Measurements from ENCODE around the gene WDR1. TPM values are rescaled to one million over a fixed set of nuclear protein-coding genes. Genes with fewer than 3 reads are reported as not detected.

The WDR1 gene
- total and polyA plus RNA-seq, 2 experiments from 2014 or later: 413 to 487 TPM

DNA sequence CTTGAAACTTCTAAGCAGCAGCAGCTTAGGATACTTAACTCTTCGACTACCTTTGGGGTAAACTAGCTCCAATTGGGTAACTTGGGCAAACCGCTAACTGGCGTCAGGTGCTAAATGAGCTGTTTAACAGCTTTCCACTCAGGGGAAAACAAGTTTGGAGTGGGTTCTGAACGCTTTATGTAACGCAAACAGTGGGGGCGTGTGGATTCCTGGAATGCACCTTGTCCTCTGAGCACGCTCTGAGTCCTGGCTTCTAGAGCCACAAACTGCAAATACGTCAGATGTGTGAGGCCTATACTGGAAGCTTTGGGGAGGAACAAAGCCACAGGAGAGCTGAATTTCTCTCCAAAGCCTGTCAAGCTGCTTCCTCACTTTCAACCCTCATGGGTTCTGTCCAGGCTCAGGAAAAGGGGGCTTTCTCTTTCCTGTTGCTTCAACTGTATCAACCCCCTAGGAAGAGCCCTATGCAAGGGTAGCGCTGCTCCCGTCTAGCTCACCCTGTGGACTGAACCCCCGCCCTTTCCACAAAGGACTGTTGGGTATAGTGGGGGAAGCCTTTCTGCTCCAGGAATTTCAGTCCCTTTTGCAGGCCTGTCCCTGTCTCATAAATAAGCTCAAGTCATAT is 4.5 kb upstream of the WDR1 start:
- H4K20me1 ChIP-seq (ENCODE audit: insufficient read depth): no peaks in the 10 kb centered on the region
- in situ Hi-C loops (cut with MboI): no loop called here
- H3K27me3 ChIP-seq (replicated peaks; ENCODE audit: insufficient read depth): no peaks in the 10 kb centered on the region

DNA sequence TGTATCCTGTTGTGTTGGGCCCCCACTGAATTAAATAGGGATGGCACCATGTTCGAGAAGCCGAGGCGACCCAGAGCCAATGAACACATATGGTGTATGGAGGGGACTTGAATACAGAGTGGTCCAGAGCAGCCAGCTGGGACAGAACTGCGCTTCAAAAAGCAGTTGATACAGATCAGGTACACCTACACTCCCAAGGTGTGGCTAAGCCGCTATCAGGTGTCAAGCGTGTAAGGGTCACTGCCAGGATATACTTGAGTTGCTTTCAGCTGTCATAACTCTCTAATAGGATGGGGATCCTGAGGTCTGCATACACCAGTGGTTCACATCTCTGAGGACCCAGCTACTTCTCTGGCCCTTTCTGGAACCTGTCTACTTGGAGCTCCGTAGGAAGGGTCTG is 3.2 kb upstream of the WDR1 start:
- Histone ChIP-seq H4K20me1 (ENCODE audit: insufficient read depth) (no peaks in the 10 kb centered on the region), H3K4me3 (no peak overlapping the region), H3K4me1 (ENCODE audit: insufficient read depth) (peaks cover 13% of the 10 kb centered on the region), H3K9me2 (ENCODE audit: insufficient read depth) (no peaks in the 10 kb centered on the region), H3K9me3 (ENCODE audit: low read depth) (no peaks in the 10 kb centered on the region), H3K9ac (no peak overlapping the region), H2AFZ (no peak overlapping the region), H3K27ac (no peak overlapping the region), H3K27me3 (replicated peaks; ENCODE audit: insufficient read depth) (no peaks in the 10 kb centered on the region), H3K79me2 (ENCODE audit: insufficient read depth) (peaks cover 14% of the 10 kb centered on the region), H3F3A (ENCODE audit: insufficient read depth) (peaks cover 27% of the 10 kb centered on the region), H3K4me2 (ENCODE audit: unreplicated experiment) (no peak overlapping the region), H3K36me3 (ENCODE audit: low read depth) (peaks cover 3% of the 10 kb centered on the region)
- no peak for DNase-seq
- WGBS, 2 experiments (ENCODE audit: low coverage in 1 of 2, low lambda C conversion rate in 2 of 2, missing lambda C conversion rate in 2 of 2): 92 to 95% methylated on average over 7 of the region's 7 CpGs
- TF ChIP-seq EZH2phosphoT487 (IDR thresholded peaks at IDR 0.05; ENCODE audit: insufficient read depth, low read depth) (no peak), EZH2 (IDR thresholded peaks at IDR 0.05; ENCODE audit: insufficient read depth, poor library complexity, severe bottlenecking) (no peak)
- in situ Hi-C loops (cut with MboI): no loop called here

More for the DNA sequence above, 4.5 kb upstream of the WDR1 start:
- 87 to 93% methylated on average over 11 of the region's 11 CpGs for WGBS, 2 experiments (ENCODE audit: low coverage in 1 of 2, low lambda C conversion rate in 2 of 2, missing lambda C conversion rate in 2 of 2)
- H3K79me2 ChIP-seq (ENCODE audit: insufficient read depth): peaks cover 1% of the 10 kb centered on the region; the same call in 1 of the 2 replicates
- no peak overlapping the region for H2AFZ ChIP-seq
- no peak overlapping the region for H3K4me2 ChIP-seq (ENCODE audit: unreplicated experiment)
- peaks cover 16% of the 10 kb centered on the region for H3F3A ChIP-seq (ENCODE audit: insufficient read depth)
- H3K36me3 ChIP-seq (ENCODE audit: low read depth): no peaks in the 10 kb centered on the region
- TF ChIP-seq EZH2phosphoT487 (IDR thresholded peaks at IDR 0.05; ENCODE audit: insufficient read depth, low read depth): no peak
- no peak for TF ChIP-seq EZH2 (IDR thresholded peaks at IDR 0.05; ENCODE audit: insufficient read depth, poor library complexity, severe bottlenecking)
- H3K4me1 ChIP-seq (ENCODE audit: insufficient read depth): peaks cover 10% of the 10 kb centered on the region
- H3K9ac ChIP-seq: no peak overlapping the region
- H3K4me3 ChIP-seq: no peak overlapping the region
- H3K9me2 ChIP-seq (ENCODE audit: insufficient read depth): no peaks in the 10 kb centered on the region
- no peaks in the 10 kb centered on the region for H3K9me3 ChIP-seq (ENCODE audit: low read depth)
- DNase-seq: no peak
- no peak overlapping the region for H3K27ac ChIP-seq

DNA sequence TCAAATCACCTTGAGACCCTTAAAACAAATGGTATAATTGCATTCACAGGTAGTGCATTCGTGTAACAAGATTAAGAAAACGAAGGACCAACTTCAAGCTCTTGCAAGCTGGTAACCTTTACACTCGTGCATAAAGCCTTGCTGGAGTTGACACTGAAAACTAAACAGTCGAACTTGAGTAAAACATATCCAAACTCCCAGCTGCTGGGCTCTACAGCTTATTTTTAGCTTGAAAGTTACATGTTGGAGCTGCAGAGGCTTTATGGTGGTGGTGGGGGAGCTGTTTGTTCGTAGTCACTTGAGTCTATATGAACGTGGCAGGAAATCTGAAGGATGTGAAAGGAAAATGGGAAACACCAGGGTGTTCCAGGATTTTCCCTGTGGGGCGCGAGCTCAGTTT is 2.7 kb upstream of the WDR1 start:
- in situ Hi-C loops (cut with MboI): no loop called here
- Histone ChIP-seq H2AFZ (no peak overlapping the region), H3K4me2 (ENCODE audit: unreplicated experiment) (no peak overlapping the region), H3K9me2 (ENCODE audit: insufficient read depth) (no peaks in the 10 kb centered on the region), H4K20me1 (ENCODE audit: insufficient read depth) (no peaks in the 10 kb centered on the region), H3K27ac (no peak overlapping the region), H3K9me3 (ENCODE audit: low read depth) (no peaks in the 10 kb centered on the region), H3K4me3 (no peak overlapping the region), H3F3A (ENCODE audit: insufficient read depth) (peaks cover 32% of the 10 kb centered on the region), H3K79me2 (ENCODE audit: insufficient read depth) (peaks cover 19% of the 10 kb centered on the region), H3K36me3 (ENCODE audit: low read depth) (peaks cover 8% of the 10 kb centered on the region), H3K9ac (no peak overlapping the region), H3K27me3 (replicated peaks; ENCODE audit: insufficient read depth) (no peaks in the 10 kb centered on the region), H3K4me1 (ENCODE audit: insufficient read depth) (peaks cover 18% of the 10 kb centered on the region)
- no peak for DNase-seq
- TF ChIP-seq EZH2phosphoT487 (IDR thresholded peaks at IDR 0.05; ENCODE audit: insufficient read depth, low read depth) (no peak), EZH2 (IDR thresholded peaks at IDR 0.05; ENCODE audit: insufficient read depth, poor library complexity, severe bottlenecking) (no peak)
- 72 to 73% methylated on average over 8 of the region's 8 CpGs for WGBS, 2 experiments (ENCODE audit: low coverage in 1 of 2, low lambda C conversion rate in 2 of 2, missing lambda C conversion rate in 2 of 2)

DNA sequence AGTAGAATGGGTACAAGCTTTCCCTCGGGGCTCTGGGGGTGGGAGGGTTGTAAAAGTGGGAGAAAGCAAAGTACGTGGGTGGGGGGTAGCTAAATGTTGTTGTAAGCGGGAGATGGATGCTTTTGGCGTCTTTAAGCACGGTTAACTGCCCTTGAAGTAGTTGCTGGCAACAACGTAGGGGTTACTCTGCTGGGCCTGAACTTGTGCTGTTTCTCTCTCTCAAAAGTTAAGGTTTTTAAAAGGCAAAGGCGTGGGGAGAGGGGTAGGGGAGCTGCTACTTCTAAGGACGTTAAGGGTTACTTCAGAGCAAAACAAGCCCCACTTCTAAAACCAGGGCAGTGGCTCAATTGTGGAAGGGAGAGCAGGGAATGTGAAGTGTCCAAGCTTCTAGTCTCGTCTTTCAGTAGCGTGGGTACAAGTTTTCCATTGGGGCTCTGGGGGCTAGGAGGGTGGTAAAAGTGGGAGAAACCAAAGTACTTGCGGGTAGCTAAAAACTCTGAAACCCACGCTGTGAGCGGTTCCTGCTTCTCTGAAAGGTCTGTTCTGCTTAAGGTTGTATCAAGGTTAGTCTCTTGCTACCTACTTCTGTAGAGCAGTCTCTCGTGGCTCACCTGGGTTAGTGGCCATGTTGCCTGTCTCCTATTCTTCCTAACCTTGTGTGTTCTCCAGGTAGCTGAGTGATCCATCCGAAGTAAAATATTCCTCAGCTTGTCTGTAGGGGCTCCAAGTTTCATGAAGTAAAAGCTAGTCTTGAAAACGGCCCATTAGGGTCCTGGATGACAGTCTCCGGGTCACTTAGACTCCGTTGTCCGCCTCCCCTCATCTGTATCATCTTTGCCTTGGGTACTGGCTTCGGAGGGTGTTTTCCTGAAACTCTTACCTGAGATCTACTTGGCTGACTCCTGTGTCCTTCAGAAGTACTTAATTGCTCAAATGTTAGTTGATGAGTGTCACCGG is 1.7 kb upstream of the WDR1 start:
- TF ChIP-seq EZH2 (IDR thresholded peaks at IDR 0.05; ENCODE audit: insufficient read depth, poor library complexity, severe bottlenecking) (no peak), EZH2phosphoT487 (IDR thresholded peaks at IDR 0.05; ENCODE audit: insufficient read depth, low read depth) (no peak)
- in situ Hi-C loops (cut with MboI): no loop called here
- Histone ChIP-seq H3K27me3 (replicated peaks; ENCODE audit: insufficient read depth) (no peaks in the 10 kb centered on the region), H3K27ac (peak overlapping the region; percentile 88), H3K4me3 (peak overlapping the region; percentile 75), H3K9me3 (ENCODE audit: low read depth) (no peaks in the 10 kb centered on the region), H3K79me2 (ENCODE audit: insufficient read depth) (peaks cover 28% of the 10 kb centered on the region), H4K20me1 (ENCODE audit: insufficient read depth) (0 out of 2 replicates have a peak, but pooled peaks cover 3% of the 10 kb centered on the region), H3K9ac (peak overlapping the region; percentile 93; the same call in 1 of the 2 replicates), H3K4me2 (ENCODE audit: unreplicated experiment) (no peak overlapping the region), H3K4me1 (ENCODE audit: insufficient read depth) (peaks cover 27% of the 10 kb centered on the region), H3F3A (ENCODE audit: insufficient read depth) (peaks cover 39% of the 10 kb centered on the region), H3K36me3 (ENCODE audit: low read depth) (peaks cover 18% of the 10 kb centered on the region), H2AFZ (no peak overlapping the region), H3K9me2 (ENCODE audit: insufficient read depth) (no peaks in the 10 kb centered on the region)
- DNase-seq: no peak
- WGBS, 2 experiments (ENCODE audit: low coverage in 1 of 2, low lambda C conversion rate in 2 of 2, missing lambda C conversion rate in 2 of 2): 81 to 84% methylated on average over 19 to 21 of the region's 21 CpGs

All from GM23248 (cell line).